Heart right ventricle (tissue), 16 donors: Measurements from ENCODE around the gene SSNA1. TPM values are rescaled to one million over a fixed set of nuclear protein-coding genes. Genes with fewer than 3 reads are reported as not detected.

Experiments used
- ATAC-seq, 8 donors: fragments of 200-7000 bp; cut with Tn5 transposase; one replicate each; pipeline ENCODE4 v1.9.1; 2020; ENCODE audit warnings: mild to moderate bottlenecking in 8 of 8, moderate library complexity in 8 of 8, moderate number of reproducible peaks in 1 of 8
- DNase-seq, 2 donors: peaks; one replicate each; pipeline ENCODE4 v3.0.0-alpha.2; 2020
- H3K27ac ChIP-seq, 10 donors: fragments of 200-600 bp; sonication (generic) in 2 of 10; one replicate each; pipeline versions ENCODE4 v1.5.0 to v1.8.0; 2020 to 2022; ENCODE audit warnings: mild to moderate bottlenecking in 3 of 10
- H3K27me3 ChIP-seq, 7 donors: fragments of 200-600 bp; one replicate each; pipeline ENCODE4 v1.8.0; 2021 to 2022; ENCODE audit warnings: mild to moderate bottlenecking in 2 of 7
- H3K36me3 ChIP-seq, 9 donors: fragments of 200-600 bp; sonication (generic) in 1 of 9; one replicate each; pipeline versions ENCODE4 v1.5.0 to v1.8.0; 2020 to 2022; ENCODE audit warnings: mild to moderate bottlenecking in 2 of 9
- H3K4me1 ChIP-seq, 9 donors: fragments of 200-600 bp; sonication (generic) in 1 of 9; one replicate each; pipeline versions ENCODE4 v1.5.0 to v1.8.0; 2020 to 2022; ENCODE audit warnings: mild to moderate bottlenecking in 4 of 9
- H3K4me3 ChIP-seq, 10 donors: fragments of 200-600 bp; sonication (generic) in 2 of 10; one replicate each; pipeline versions ENCODE4 v1.5.0 to v1.8.0; 2020 to 2022; ENCODE audit warnings: mild to moderate bottlenecking in 7 of 10, moderate library complexity in 2 of 10
- H3K9me3 ChIP-seq, 11 donors: fragments of 200-600 bp in 10 of 11; sonication (generic) in 2 of 11; one replicate each; pipeline versions ENCODE4 v1.5.0 to v1.8.0; 2013 to 2022; ENCODE audit warnings: mild to moderate bottlenecking in 2 of 11, control low read depth in 1 of 11, moderate library complexity in 1 of 11
- CTCF ChIP-seq, 9 donors: fragments of 200-600 bp; sonication (generic) in 2 of 9; IDR thresholded peaks; one replicate each; pipeline versions ENCODE4 v1.5.0 to v1.8.0; 2021 to 2022; ENCODE audit warnings: antibody characterized with exemption in 9 of 9, mild to moderate bottlenecking in 5 of 9, moderate library complexity in 1 of 9
- WGBS, 2 donors: extraction: QIAGEN DNeasy Blood & Tissue Kit; methylation state at CpG; one replicate each; pipeline ENCODE4 v1.1.7; 2013; ENCODE audit warnings: inconsistent platforms in 1 of 2; 5-methylcytosine and 5-hydroxymethylcytosine counted together
- intact Hi-C, 10 donors: fragments of 100-400 bp; cut with DNase I; formaldehyde crosslinking; loops; one replicate each; pipeline versions ENCODE4 v1.11.1 to v1.14.2; 2022
- polyA plus RNA-seq, 2 donors: library from polyadenylated mRNA; stranded (reverse); fragments of 200-250 nt; gene quantifications; one replicate each; pipeline ENCODE4 v1.2.3, GENCODE V29; 2013
- total RNA-seq, 10 donors: library from RNA; stranded (reverse); fragmentation: NEBNext Ultra II Directional in 3 of 10; extraction: Animal tissue kit (Norgen Biotek cat#: 25700) in 3 of 10; gene quantifications; one replicate each; pipeline versions ENCODE4 v1.2.1 to v1.2.4, GENCODE V29; 2021 to 2023
- donor health status: Arrhythmogenic right ventricular cardiomyopathy.
- donor health status: ischemic (EF 13 %, LVEDD 7.1; RV severe dilation, severe dysfunction).
- donor health status: healthy with polysubstance abuse.
- donor health status: DM: no; HTN: yes; CAD: no.
- donor health status: DM: no; HTN: no; CAD: no.
- donor health status: ischemic (EF 25% LVEDD 6.9; RV normal size, moderate dysfunction).
- donor health status: ischemic (EF 25% LVEDD 5.7; RV mildly dilated, moderate dysfunction).
- donor health status: healthy.
- donor health status: DM: yes; HTN: yes; CAD: no.
- donor health status: Ischemic cardiomyopathy.
- donor health status: ischemic (EF 35%, LVEDD 5.7; RV mildly dilated, moderate dysfunction).
- donor health status: nonischemic (EF 11% LVEDD 7.7; RV severe dilation, severe dysfunction).
- donor health status: DM: yes; HTN: yes; CAD: no.
- donor health status: PGD.
- donor health status: ischemic (EF 29% LVEDD 5.4; RV normal size, mild dysfunction).
- donor health status: nonischemic (EF 23%, LVEDD 6.1; RV moderate dilation, normal function).

SSNA1 gene
- total and polyA plus RNA-seq, 12 donors: 47.3 to 168 (median 57.6) TPM

GRCh38 chr9:137229903-137230704 lies 41.6 kb downstream of the SSNA1 start:
- DNase-seq (no peak), ATAC-seq (no peak)
- WGBS, 2 donors: 63 to 64% methylated on average over 25 to 31 of the region's 31 CpGs
- H3K4me1 ChIP-seq: peaks cover 0 to 7% (median 0%) of the 10 kb centered on the region in 9 donors
- peaks cover 16 to 67% (median 63%) of the 10 kb centered on the region in 7 donors for H3K27me3 ChIP-seq
- no peaks in the 10 kb centered on the region for H3K36me3 ChIP-seq
- no peak overlapping the region for H3K4me3 ChIP-seq
- intact Hi-C loops: loop anchor here in 8 of 10 donors (2.0 to 10.0 kb wide), 7 partner anchors 38 to 445 kb away; partner anchors contain the start of genes ANAPC2 (in 1 of the 8) and SSNA1 (in 1 of the 8)
- no peak overlapping the region for H3K27ac ChIP-seq
- H3K9me3 ChIP-seq: no peaks in the 10 kb centered on the region
- TF ChIP-seq CTCF (IDR thresholded peaks at IDR 0.05): no peak

- Histone ChIP-seq H3K27ac (no peak within 1 kb of the TSS), H3K9me3 (no peaks in the 10 kb centered on the region), H3K4me1 (peaks cover 0 to 11% (median 2%) of the 10 kb centered on the region in 9 donors), H3K27me3 (peaks cover 16 to 69% (median 64%) of the 10 kb centered on the region in 7 donors), H3K36me3 (no peaks in the 10 kb centered on the region), H3K4me3 (no peak within 1 kb of the TSS)
- TF ChIP-seq CTCF (IDR thresholded peaks at IDR 0.05): no peak
- WGBS, 2 donors: 58 to 68% methylated on average over 14 of the region's 14 CpGs
- intact Hi-C loops: loop anchor here in 1 of 10 donors (10.0 kb wide), 1 partner anchor 446 kb away; no protein-coding TSS in a partner anchor
- no peak for DNase-seq
- no peak for ATAC-seq
Measured at GRCh38 chr9:137230705-137231371, 42.4 kb downstream of the SSNA1 start, which contains the start of gene SLC34A3. TSS of gene SLC34A3 (plus strand) at chr9:137230901. CDS start at chr9:137231703, 802 bp downstream.

- 79 to 83% methylated on average over 23 of the region's 23 CpGs for WGBS, 2 donors
- no peak for ATAC-seq
- Histone ChIP-seq H3K4me1 (peaks cover 3 to 17% (median 8%) of the 10 kb centered on the region in 9 donors), H3K9me3 (no peaks in the 10 kb centered on the region), H3K27me3 (peaks cover 16 to 69% (median 64%) of the 10 kb centered on the region in 7 donors), H3K4me3 (no peak overlapping the region), H3K27ac (no peak overlapping the region), H3K36me3 (no peaks in the 10 kb centered on the region)
- intact Hi-C loops: loop anchor here in 1 of 10 donors (10.0 kb wide), 1 partner anchor 447 kb away; no protein-coding TSS in a partner anchor
- no peak for DNase-seq
- TF ChIP-seq CTCF (IDR thresholded peaks at IDR 0.05): no peak
Measured at GRCh38 chr9:137231372-137232039, 43.0 kb downstream of the SSNA1 start.

GRCh38 chr9:137232101-137232500 lies 43.6 kb downstream of the SSNA1 start:
- DNase-seq (no peak), ATAC-seq (no peak)
- H3K9me3 ChIP-seq: no peaks in the 10 kb centered on the region
- intact Hi-C loops: loop anchor here in 1 of 10 donors (10.0 kb wide), 1 partner anchor 447 kb away; no protein-coding TSS in a partner anchor
- H3K27ac ChIP-seq: no peak overlapping the region
- H3K36me3 ChIP-seq: no peaks in the 10 kb centered on the region
- H3K4me3 ChIP-seq: no peak overlapping the region
- peaks cover 9 to 22% (median 14%) of the 10 kb centered on the region in 9 donors for H3K4me1 ChIP-seq
- WGBS, 2 donors: 61 to 78% methylated on average over 10 of the region's 10 CpGs
- peaks cover 16 to 69% (median 64%) of the 10 kb centered on the region in 7 donors for H3K27me3 ChIP-seq
- TF ChIP-seq CTCF (IDR thresholded peaks at IDR 0.05): no peak
